WTC11 (cell line): ENCODE data around the gene LRRC18. TPM values are rescaled to one million over a fixed set of nuclear protein-coding genes. Genes with fewer than 3 reads are reported as not detected.

Experiments
- ATAC-seq: fragments of 200-7000 bp; cut with Tn5 transposase; 2 replicates; pipeline ENCODE4 v1.10.0; 2021; ENCODE audit warnings: mild to moderate bottlenecking, moderate library complexity
- CTCF ChIA-PET: fragments of 300-600 bp; sonication (Branson Sonifier 250); formaldehyde crosslinking; loops from one replicate; lab custom pipeline; 2021; ENCODE audit warnings: antibody characterized with exemption; lab: Charles Lee
- POLR2A ChIA-PET: fragments of 350-600 bp; sonication (Branson Sonifier 250); formaldehyde crosslinking; loops from one replicate; lab custom pipeline; 2021; ENCODE audit warnings: antibody characterized with exemption; lab: Charles Lee
- DNase-seq: peaks from one replicate; pipeline ENCODE4 v3.0.0; 2021; ENCODE audit warnings: low spot score
- H3K27ac Mint-ChIP-seq: 2 replicates; pipeline ENCODE4 v1.8.0; 2021; ENCODE audit warnings: mixed read lengths
- H3K27me3 Mint-ChIP-seq: 2 replicates; pipeline ENCODE4 v1.8.0; 2021; ENCODE audit warnings: low read depth, mild to moderate bottlenecking, moderate library complexity, mixed read lengths
- H3K36me3 Mint-ChIP-seq: 2 replicates; pipeline ENCODE4 v1.8.0; 2021; ENCODE audit warnings: mixed read lengths
- H3K4me1 Mint-ChIP-seq: 2 replicates; pipeline ENCODE4 v1.8.0; 2022; ENCODE audit warnings: mixed read lengths
- H3K4me3 Mint-ChIP-seq: 2 replicates; pipeline ENCODE4 v1.8.0; 2021; ENCODE audit warnings: mild to moderate bottlenecking, moderate library complexity, mixed read lengths
- H3K9me3 Mint-ChIP-seq: 2 replicates; pipeline ENCODE4 v1.8.0; 2021; ENCODE audit warnings: mixed read lengths
- ELF4 ChIP-seq: sonication (generic); formaldehyde crosslinking; IDR thresholded peaks from 2 replicates; pipeline ENCODE4 v1.8.1; 2022; ENCODE audit warnings: low read depth, mild to moderate bottlenecking, moderate library complexity, missing genetic modification reagents
- EMX1 ChIP-seq: fragments of 250-450 bp; sonication (Bioruptor Pico); IDR thresholded peaks from 2 replicates; pipeline ENCODE4 v1.8.0; 2021; ENCODE audit warnings: mild to moderate bottlenecking
- FOXP1 ChIP-seq: sonication (generic); formaldehyde crosslinking; IDR thresholded peaks from 2 replicates; pipeline ENCODE4 v1.8.0; 2022; ENCODE audit warnings: missing genetic modification reagents, mild to moderate bottlenecking, moderate library complexity, borderline replicate concordance
- NR2C2 ChIP-seq: sonication (generic); formaldehyde crosslinking; IDR thresholded peaks from 2 replicates; pipeline ENCODE4 v1.8.0; 2022; ENCODE audit warnings: mild to moderate bottlenecking, missing genetic modification reagents
- SMAD3 ChIP-seq: sonication (generic); formaldehyde crosslinking; IDR thresholded peaks from 2 replicates; pipeline ENCODE4 v1.8.0; 2022; ENCODE audit warnings: missing genetic modification reagents, mild to moderate bottlenecking, borderline replicate concordance
- TCF7 ChIP-seq: sonication (generic); formaldehyde crosslinking; IDR thresholded peaks from 2 replicates; pipeline ENCODE4 v1.8.0; 2022; ENCODE audit warnings: mild to moderate bottlenecking, low read depth, missing genetic modification reagents, moderate library complexity
- microRNA-seq: library from miRNA; unstranded; fragments of <30 nt; microRNA quantifications from one replicate; pipeline ENCODE4 v1.2.0, GENCODE V29; 2022; ENCODE audit warnings: borderline number of aligned reads
- total RNA-seq: library from RNA; stranded (reverse); gene quantifications from 3 replicates; pipeline ENCODE4 v1.2.3, GENCODE V29; 2021
- TF ChIP-seq, protein P1 (sequence below): sonication (generic); formaldehyde crosslinking; IDR thresholded peaks from 2 replicates; pipeline ENCODE4 v1.8.1; 2022; ENCODE audit warnings: missing genetic modification reagents, borderline replicate concordance
- TF ChIP-seq, protein P2 (sequence below): sonication (generic); formaldehyde crosslinking; IDR thresholded peaks from 2 replicates; pipeline ENCODE4 v1.8.1; 2022; ENCODE audit warnings: mild to moderate bottlenecking, moderate library complexity, missing genetic modification reagents
- TF ChIP-seq, protein P3 (sequence below): fragments of 250-450 bp; sonication (Bioruptor Pico); IDR thresholded peaks from 2 replicates; pipeline ENCODE4 v1.9.0; 2021; ENCODE audit warnings: mild to moderate bottlenecking, borderline replicate concordance

The LRRC18 gene
- total RNA-seq, 1 experiment from 2014 or later = not detected

DNA sequence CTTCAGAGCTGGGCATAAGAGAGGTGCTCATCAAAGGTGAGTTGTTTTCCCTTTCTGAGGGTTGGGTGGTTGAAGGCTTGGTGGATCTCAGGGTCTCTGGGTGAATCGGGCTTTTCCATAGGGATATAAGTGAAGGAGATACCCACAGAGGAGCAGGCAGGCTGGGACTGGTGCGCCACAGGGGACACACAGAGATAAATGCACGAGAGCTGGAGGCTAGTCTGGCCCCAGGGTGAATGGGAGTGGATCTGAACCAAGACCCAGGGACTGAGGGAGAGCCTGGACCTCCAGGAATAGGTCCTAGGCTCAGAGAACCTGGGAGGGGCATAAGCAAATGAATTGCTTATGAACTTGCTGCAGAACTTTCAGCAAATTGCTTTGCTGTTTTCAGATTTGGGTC lies 61.5 kb downstream of the LRRC18 start (continued):
- TF ChIP-seq, protein P1, sequence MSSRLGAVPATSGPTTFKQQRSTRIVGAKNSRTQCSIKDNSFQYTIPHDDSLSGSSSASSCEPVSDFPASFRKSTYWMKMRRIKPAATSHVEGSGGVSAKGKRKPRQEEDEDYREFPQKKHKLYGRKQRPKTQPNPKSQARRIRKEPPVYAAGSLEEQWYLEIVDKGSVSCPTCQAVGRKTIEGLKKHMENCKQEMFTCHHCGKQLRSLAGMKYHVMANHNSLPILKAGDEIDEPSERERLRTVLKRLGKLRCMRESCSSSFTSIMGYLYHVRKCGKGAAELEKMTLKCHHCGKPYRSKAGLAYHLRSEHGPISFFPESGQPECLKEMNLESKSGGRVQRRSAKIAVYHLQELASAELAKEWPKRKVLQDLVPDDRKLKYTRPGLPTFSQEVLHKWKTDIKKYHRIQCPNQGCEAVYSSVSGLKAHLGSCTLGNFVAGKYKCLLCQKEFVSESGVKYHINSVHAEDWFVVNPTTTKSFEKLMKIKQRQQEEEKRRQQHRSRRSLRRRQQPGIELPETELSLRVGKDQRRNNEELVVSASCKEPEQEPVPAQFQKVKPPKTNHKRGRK (CRISPR knock-in tag) = no peak
- no peak for TF ChIP-seq ELF4 (CRISPR knock-in tag)
- no peak for TF ChIP-seq NR2C2 (CRISPR knock-in tag)

DNA sequence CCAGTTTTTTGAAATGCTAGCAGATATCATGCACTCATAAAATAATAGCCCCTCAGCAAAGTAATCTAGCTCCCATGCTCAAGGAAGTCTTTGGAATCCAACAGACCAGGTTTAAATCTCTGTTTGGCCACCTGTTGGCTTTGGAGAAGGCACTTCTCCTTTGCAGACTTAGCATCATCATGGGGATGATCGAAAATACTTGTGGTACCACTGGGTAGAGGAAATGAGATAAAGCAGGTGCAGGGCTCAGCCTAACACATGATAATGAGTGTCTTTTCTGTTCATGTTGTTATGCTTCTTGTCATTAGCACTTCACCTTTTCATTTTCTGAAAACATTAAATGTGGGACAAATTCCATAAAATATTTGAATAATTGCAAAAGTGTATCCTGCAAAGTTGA lies 67.4 kb downstream of the LRRC18 start:
- DNase-seq (no peak), ATAC-seq (no peak)
- H3K4me3 Mint-ChIP-seq = no peak overlapping the region
- CTCF ChIA-PET = no interaction called here
- H3K9me3 Mint-ChIP-seq = no peaks in the 10 kb centered on the region
- H3K36me3 Mint-ChIP-seq = no peaks in the 10 kb centered on the region
- H3K27me3 Mint-ChIP-seq = no peaks in the 10 kb centered on the region
- H3K27ac Mint-ChIP-seq = no peak overlapping the region
- POLR2A ChIA-PET = no interaction called here
- TF ChIP-seq EMX1 (CRISPR knock-in tag) = no peak
- TF ChIP-seq, protein P2, sequence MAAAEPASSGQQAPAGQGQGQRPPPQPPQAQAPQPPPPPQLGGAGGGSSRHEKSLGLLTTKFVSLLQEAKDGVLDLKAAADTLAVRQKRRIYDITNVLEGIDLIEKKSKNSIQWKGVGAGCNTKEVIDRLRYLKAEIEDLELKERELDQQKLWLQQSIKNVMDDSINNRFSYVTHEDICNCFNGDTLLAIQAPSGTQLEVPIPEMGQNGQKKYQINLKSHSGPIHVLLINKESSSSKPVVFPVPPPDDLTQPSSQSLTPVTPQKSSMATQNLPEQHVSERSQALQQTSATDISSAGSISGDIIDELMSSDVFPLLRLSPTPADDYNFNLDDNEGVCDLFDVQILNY = no peak
- no peak for TF ChIP-seq TCF7 (CRISPR knock-in tag)
- TF ChIP-seq SMAD3 (CRISPR knock-in tag) = no peak
- TF ChIP-seq ELF4 (CRISPR knock-in tag) = no peak
- TF ChIP-seq FOXP1 (CRISPR knock-in tag) = no peak
- TF ChIP-seq, protein P3, sequence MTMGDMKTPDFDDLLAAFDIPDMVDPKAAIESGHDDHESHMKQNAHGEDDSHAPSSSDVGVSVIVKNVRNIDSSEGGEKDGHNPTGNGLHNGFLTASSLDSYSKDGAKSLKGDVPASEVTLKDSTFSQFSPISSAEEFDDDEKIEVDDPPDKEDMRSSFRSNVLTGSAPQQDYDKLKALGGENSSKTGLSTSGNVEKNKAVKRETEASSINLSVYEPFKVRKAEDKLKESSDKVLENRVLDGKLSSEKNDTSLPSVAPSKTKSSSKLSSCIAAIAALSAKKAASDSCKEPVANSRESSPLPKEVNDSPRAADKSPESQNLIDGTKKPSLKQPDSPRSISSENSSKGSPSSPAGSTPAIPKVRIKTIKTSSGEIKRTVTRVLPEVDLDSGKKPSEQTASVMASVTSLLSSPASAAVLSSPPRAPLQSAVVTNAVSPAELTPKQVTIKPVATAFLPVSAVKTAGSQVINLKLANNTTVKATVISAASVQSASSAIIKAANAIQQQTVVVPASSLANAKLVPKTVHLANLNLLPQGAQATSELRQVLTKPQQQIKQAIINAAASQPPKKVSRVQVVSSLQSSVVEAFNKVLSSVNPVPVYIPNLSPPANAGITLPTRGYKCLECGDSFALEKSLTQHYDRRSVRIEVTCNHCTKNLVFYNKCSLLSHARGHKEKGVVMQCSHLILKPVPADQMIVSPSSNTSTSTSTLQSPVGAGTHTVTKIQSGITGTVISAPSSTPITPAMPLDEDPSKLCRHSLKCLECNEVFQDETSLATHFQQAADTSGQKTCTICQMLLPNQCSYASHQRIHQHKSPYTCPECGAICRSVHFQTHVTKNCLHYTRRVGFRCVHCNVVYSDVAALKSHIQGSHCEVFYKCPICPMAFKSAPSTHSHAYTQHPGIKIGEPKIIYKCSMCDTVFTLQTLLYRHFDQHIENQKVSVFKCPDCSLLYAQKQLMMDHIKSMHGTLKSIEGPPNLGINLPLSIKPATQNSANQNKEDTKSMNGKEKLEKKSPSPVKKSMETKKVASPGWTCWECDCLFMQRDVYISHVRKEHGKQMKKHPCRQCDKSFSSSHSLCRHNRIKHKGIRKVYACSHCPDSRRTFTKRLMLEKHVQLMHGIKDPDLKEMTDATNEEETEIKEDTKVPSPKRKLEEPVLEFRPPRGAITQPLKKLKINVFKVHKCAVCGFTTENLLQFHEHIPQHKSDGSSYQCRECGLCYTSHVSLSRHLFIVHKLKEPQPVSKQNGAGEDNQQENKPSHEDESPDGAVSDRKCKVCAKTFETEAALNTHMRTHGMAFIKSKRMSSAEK (CRISPR knock-in tag) = no peak
- no peaks in the 10 kb centered on the region for H3K4me1 Mint-ChIP-seq

Small RNA genes within 50 kb of the gene (microRNA-seq; reads per million reads assigned to microRNA genes)
- gene MIR4294 = not detected

Other genes starting within 250 kb of the LRRC18 start
- gene VSTM4, start 175.7 kb upstream of the LRRC18 start, total RNA-seq = 0.66 to 0.72 TPM (median 0.71 TPM) in 3 replicates
- gene FAM170B, start 194.2 kb upstream of the LRRC18 start, total RNA-seq = not detected in 3 replicates
- 0.09 to 0.39 TPM (median 0.27 TPM) in 3 replicates for gene TMEM273, start 248.6 kb upstream of the LRRC18 start, total RNA-seq